ENCODE data around the gene NUAK1.

- no peak for TF ChIP-seq GATA3 (IDR thresholded peaks at IDR 0.05; ENCODE audit: low read depth, low read length)
- TF ChIP-seq GATA2 (IDR thresholded peaks at IDR 0.05; ENCODE audit: low read depth, low read length) = no peak
Observed at GRCh38 chr12:106081606-106082005, 57.1 kb downstream of the NUAK1 start.
